Measurements from ENCODE around the gene SLC35F3.

Gene SLC35F3

DNA sequence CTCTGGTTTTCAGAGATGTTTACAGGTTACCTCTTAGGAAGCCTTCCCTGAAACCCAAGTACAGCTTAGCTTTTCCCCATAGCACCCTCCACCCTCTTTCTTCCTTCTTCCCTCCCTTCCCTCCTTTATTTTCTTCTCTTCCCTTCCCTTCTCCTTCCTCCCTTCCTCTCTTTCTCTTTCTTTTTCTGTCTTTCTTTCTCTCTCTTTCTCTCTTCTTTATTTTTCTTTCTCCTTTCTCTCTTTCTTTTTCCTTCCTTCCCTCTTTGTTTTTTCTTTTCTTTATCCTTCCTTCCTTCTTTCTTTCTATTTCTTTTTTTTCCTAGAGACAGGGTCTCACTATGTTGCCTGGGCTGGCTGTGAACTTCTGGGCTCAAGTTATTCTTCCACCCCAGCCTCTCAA lies 231.6 kb downstream of the SLC35F3 start:
- no peak for DNase-seq (ENCODE audit: extremely low read depth, low read depth)
- TF ChIP-seq, protein P1, sequence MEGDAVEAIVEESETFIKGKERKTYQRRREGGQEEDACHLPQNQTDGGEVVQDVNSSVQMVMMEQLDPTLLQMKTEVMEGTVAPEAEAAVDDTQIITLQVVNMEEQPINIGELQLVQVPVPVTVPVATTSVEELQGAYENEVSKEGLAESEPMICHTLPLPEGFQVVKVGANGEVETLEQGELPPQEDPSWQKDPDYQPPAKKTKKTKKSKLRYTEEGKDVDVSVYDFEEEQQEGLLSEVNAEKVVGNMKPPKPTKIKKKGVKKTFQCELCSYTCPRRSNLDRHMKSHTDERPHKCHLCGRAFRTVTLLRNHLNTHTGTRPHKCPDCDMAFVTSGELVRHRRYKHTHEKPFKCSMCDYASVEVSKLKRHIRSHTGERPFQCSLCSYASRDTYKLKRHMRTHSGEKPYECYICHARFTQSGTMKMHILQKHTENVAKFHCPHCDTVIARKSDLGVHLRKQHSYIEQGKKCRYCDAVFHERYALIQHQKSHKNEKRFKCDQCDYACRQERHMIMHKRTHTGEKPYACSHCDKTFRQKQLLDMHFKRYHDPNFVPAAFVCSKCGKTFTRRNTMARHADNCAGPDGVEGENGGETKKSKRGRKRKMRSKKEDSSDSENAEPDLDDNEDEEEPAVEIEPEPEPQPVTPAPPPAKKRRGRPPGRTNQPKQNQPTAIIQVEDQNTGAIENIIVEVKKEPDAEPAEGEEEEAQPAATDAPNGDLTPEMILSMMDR (IDR thresholded peaks at IDR 0.05; ENCODE audit: low read depth, low read length) = no peak

DNA sequence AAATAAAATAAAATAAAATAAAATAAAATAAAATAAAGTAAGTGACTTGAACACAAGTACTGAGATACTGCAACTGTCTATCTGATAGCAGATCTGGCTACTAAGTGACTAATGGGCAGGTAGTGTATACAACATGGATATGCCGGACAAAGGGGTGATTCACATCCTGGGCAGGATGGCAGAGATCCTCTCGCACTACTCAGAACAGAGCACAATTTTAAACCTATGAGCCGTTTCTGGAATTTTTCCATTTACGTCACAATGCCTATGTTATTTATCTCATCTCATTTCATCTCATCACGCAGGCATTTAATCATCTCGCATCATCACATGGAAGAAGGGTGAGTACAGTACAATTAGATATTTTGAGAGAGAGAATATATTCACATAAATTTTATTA lies 235.5 kb downstream of the SLC35F3 start:
- TF ChIP-seq, protein P1 (IDR thresholded peaks at IDR 0.05; ENCODE audit: low read depth, low read length) = no peak
- no peak for DNase-seq (ENCODE audit: extremely low read depth, low read depth)

DNA sequence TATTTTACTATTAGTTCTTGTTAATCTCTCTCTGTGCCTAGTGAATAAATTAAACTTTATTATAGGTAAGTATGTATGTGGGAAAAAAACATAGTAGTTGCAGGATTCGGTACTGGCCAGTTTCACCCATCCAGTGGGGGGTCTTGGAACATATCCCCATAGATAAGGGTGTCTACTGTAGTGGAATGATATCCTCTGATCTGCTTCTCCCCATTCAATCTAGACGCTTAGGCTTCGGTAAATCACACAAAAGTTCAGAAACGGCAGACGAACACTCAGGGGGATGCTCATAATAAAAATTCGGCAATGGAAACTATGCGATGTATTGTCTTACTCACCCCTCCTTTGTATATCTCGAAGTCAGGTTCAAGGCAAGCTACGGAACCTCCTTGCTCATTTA lies 235.9 kb downstream of the SLC35F3 start:
- TF ChIP-seq, protein P1 (IDR thresholded peaks at IDR 0.05; ENCODE audit: low read depth, low read length) = no peak
- no peak for DNase-seq (ENCODE audit: extremely low read depth, low read depth)

DNA sequence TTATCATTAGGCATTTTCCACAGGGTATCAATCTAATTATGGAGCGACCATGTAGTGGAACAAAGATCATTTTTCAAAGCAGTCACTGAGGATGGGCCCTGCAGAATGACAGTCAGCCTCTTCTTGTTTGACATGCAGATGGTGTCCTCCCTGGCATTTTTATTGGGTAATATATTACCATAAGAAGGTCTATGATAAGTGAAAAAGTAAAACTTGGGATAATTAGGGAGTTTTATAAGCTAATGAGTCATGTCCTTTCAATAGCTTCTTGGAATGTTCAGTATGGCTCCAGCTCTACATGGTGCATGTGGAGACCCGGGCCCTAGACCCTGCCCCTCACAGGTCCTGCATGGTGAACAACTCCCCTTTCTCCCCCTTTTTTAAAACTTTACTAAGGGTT lies 236.5 kb downstream of the SLC35F3 start:
- TF ChIP-seq, protein P1 (IDR thresholded peaks at IDR 0.05; ENCODE audit: low read depth, low read length) = no peak
- no peak for DNase-seq (ENCODE audit: extremely low read depth, low read depth)

DNA sequence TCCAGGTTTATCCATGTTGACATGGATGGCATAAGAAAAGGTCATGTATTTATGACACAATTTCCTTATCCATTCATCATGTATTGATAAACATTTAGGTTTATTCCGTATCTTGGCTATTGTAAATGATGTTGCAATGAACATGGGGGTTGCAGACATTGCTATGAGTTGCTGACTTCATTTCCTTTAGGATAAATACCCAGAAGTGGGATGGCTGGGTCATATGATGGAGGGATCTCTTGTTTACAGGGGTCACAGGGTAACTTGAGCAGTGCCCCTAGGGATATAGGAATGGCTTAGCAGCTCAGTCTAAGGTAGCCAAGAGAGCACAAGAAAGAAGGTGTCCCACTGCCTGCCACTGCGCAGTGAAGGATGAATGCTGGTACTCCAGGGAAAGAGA lies 239.2 kb downstream of the SLC35F3 start:
- DNase-seq (ENCODE audit: extremely low read depth, low read depth) = no peak
- TF ChIP-seq, protein P1 (IDR thresholded peaks at IDR 0.05; ENCODE audit: low read depth, low read length) = no peak

DNA sequence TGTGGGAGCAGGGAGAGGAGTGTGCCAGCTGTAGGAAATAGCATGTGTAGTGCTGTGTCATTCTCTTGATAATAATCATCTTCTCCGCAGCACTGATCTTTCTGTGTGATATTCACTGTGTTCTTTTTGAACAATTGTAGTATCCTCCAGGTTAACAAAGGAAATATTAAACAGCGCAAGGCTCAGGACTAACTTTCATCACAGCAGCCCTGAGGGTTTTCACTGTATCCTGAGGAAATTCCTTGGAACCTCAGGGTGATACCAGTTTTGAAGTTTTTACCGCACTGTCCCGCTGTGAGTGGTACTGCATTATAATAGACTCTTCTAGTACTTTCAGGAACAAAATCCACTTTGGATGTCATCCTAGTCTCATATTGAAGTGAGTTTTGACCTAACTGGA lies 240.4 kb downstream of the SLC35F3 start:
- TF ChIP-seq, protein P1 (IDR thresholded peaks at IDR 0.05; ENCODE audit: low read depth, low read length) = no peak
- no peak for DNase-seq (ENCODE audit: extremely low read depth, low read depth)

DNA sequence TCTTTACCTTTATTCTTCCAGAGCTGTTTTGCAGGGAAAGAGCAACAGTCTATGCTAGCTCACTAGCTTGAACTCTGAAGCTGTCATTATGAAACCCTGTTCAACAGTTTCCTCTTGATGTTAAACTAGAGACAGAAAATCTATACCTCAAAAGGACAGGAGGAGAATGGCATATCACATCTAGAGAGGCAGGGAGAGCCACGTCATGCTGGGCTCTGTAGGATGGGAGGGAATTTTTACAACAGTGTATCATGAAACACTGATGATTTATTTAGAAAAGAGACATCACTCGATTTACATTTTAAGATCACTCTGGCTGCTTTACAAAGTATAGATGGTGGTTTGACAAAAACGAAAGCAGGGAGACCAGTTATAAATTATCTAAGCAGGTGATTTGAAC lies 243.9 kb downstream of the SLC35F3 start:
- TF ChIP-seq, protein P1 (IDR thresholded peaks at IDR 0.05; ENCODE audit: low read depth, low read length) = no peak
- no peak for DNase-seq (ENCODE audit: extremely low read depth, low read depth)
